ENCODE results near the gene KIF2A.

DNA sequence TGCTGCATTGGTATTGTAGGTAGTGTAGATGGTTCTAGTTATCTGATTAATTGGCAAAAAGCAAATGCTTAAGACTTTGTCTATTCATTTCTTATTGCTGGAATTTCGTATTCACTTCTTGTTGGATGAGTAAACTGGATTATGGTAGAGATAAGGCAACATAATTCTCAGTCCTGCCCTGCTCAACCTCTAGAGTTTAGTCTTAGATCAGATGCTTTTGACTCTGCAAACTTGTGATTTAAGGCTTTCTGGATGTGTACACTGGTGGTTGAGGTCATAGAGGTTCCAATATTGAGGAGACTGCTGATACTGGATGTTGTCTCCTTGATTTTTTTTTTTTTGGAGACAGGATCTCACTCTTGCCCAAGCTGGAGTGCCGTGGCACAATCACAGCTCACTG, 35.0 kb downstream of the KIF2A start:
- TF ChIP-seq BACH1 (IDR thresholded peaks at IDR 0.05; ENCODE audit: low read length) (no peak), NRF1 (IDR thresholded peaks at IDR 0.05; ENCODE audit: low read depth, low read length) (no peak), EP300 (IDR thresholded peaks at IDR 0.05; ENCODE audit: borderline replicate concordance in 1 of 2, low read depth in 2 of 2, low read length in 2 of 2) (no peak), POLR2A (IDR thresholded peaks at IDR 0.05; ENCODE audit: control extremely low read depth in 1 of 2, low read depth in 2 of 2, low read length in 2 of 2) (no peak), SP1 (IDR thresholded peaks at IDR 0.05; ENCODE audit: low read depth, low read length) (no peak), YY1 (IDR thresholded peaks at IDR 0.05; ENCODE audit: low read depth, low read length) (no peak)
- TF ChIP-seq, protein P1, sequence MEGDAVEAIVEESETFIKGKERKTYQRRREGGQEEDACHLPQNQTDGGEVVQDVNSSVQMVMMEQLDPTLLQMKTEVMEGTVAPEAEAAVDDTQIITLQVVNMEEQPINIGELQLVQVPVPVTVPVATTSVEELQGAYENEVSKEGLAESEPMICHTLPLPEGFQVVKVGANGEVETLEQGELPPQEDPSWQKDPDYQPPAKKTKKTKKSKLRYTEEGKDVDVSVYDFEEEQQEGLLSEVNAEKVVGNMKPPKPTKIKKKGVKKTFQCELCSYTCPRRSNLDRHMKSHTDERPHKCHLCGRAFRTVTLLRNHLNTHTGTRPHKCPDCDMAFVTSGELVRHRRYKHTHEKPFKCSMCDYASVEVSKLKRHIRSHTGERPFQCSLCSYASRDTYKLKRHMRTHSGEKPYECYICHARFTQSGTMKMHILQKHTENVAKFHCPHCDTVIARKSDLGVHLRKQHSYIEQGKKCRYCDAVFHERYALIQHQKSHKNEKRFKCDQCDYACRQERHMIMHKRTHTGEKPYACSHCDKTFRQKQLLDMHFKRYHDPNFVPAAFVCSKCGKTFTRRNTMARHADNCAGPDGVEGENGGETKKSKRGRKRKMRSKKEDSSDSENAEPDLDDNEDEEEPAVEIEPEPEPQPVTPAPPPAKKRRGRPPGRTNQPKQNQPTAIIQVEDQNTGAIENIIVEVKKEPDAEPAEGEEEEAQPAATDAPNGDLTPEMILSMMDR (IDR thresholded peaks at IDR 0.05; ENCODE audit: control extremely low read depth in 1 of 3, insufficient read depth in 1 of 3, low read depth in 1 of 3, low read length in 3 of 3) = no peak

Measured in H1 (cell line).